Measurements from ENCODE around the gene HECW1.

DNA sequence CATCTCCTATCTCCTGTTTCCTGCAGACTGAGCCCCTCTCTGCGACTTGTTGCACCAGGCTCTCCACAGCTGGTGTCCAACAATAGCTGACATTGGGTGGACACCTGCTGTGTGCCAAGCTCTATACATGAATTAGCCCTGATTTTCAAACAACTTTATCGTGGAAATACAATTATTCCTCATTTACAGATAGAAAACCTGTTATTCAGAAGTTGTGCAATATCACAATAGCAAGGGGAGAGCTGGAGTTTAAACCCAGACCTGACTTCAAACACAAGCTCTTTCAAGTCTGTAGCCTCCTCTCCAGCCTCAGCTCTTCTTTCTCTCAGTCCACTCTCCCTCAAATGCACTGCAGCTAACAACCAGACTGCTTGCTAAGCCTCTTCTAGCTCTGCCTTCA, 168.8 kb downstream of the HECW1 start:
- TF ChIP-seq CTCF (IDR thresholded peaks at IDR 0.05): no peak
- no peak for TF ChIP-seq EZH2 (IDR thresholded peaks at IDR 0.05; ENCODE audit: borderline replicate concordance, insufficient read depth, low read depth, low read length, poor library complexity, severe bottlenecking)

Data from B cell (primary cell).